GM20000 (cell line): ENCODE data around the gene DACH1.

Experiments used
- DNase-seq: peaks from one replicate; pipeline ENCODE4 v3.0.0; 2012; ENCODE audit warnings: low spot score
- TF ChIP-seq, protein P1 (sequence below): IDR thresholded peaks from 2 replicates; pipeline ENCODE4 v1.5.1; 2012; ENCODE audit warnings: mild to moderate bottlenecking, control low read depth; ENCODE audit errors: extremely low read depth, missing control alignments

DACH1 gene

DNA sequence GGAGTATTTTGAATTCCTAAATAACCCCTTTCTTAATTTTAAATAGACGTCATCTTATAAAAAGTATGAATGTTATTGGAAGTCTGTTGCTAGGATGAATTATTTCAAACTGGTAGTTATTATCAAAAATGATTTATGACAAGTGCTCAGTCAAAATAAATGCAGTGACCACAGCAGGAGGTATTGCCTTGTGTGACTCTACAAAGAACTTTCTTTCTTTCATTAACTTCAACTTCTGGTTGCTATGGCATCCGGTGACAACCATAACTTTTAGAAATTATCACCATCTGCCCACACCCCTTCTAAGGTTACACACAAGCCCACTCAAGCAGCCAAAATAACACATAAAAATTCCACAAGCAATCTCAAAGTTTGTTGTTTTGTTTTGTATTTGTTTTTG lies 189.9 kb downstream of the DACH1 start:
- no peak for DNase-seq
- TF ChIP-seq, protein P1, sequence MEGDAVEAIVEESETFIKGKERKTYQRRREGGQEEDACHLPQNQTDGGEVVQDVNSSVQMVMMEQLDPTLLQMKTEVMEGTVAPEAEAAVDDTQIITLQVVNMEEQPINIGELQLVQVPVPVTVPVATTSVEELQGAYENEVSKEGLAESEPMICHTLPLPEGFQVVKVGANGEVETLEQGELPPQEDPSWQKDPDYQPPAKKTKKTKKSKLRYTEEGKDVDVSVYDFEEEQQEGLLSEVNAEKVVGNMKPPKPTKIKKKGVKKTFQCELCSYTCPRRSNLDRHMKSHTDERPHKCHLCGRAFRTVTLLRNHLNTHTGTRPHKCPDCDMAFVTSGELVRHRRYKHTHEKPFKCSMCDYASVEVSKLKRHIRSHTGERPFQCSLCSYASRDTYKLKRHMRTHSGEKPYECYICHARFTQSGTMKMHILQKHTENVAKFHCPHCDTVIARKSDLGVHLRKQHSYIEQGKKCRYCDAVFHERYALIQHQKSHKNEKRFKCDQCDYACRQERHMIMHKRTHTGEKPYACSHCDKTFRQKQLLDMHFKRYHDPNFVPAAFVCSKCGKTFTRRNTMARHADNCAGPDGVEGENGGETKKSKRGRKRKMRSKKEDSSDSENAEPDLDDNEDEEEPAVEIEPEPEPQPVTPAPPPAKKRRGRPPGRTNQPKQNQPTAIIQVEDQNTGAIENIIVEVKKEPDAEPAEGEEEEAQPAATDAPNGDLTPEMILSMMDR: no peak

DNA sequence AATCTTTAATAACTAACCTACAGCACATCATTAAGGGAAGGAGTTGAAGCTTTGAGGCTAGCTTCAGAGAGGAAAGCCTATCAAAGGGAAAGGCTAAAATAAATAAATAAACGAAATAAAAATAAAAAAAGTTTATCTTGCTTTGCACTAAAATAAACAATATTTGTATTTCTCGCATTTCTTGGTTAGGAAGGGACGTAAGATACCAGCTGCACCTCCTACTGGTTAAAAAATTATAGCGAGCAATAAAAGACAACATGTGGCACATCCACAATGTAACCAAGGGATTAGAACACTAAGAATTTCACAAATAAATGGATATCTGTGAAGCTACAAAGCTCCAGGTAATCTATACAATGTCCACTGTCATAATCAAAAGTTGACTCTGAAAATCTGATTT lies 194.5 kb downstream of the DACH1 start:
- DNase-seq: no peak

DNA sequence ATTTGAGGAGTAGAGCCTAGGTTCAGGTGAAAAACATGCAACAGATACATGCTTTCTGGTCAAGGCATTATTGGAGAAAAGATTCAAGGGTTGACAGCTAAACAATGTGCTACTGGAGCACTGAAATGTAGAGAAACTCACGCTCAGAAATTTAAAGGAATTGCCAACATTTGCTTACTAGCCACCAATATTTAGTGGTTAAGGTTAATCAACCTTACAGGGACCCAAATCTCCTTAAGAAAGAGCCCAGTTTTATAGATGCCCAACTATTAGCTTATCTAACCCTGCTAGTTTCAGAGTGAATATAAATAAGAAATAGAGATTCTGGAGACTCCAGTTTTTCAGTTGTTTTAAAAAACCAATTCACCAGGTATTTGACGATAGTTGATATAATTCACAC lies 203.6 kb downstream of the DACH1 start:
- TF ChIP-seq, protein P1: no peak

More for the DNA sequence above, 194.5 kb downstream of the DACH1 start:
- TF ChIP-seq, protein P1: no peak

DNA sequence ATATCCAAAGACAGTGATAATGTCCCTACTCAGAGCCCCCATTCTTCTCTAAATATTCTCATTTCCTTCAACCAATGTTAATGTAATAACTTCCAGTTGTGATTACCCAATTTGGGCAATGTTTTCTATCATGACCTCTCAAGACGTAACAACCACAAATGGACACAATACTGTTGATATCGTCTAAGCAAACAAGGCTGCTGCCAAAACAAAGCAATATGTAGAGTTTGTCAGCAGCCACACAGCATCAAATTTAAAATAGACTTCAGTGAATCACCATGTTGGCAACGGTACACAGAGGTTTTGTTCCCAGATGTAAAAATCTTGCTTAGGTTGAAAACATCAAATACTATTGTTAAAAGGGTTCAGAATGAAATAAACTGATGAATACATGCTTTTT lies 205.1 kb downstream of the DACH1 start:
- TF ChIP-seq, protein P1: no peak
- DNase-seq: no peak

More for the DNA sequence above, 203.6 kb downstream of the DACH1 start:
- DNase-seq: no peak

DNA sequence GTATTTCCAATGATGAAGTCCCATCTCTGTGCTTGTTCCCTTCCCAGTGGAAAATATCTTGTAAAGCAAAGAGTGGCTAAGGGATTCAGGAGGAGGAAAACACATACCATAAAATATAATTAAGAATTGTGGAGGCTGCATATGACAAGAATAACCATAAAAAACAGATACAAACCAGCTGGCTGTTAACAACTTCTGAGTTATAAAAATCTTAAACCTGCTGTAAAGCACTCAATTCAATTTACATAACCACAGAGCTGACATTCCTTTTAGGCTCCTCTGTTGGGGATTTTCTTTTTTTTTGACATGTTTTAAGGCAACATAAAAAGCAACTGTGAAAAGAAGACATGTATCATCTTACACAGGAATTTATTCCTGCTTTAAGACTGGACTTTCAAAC lies 207.6 kb downstream of the DACH1 start:
- TF ChIP-seq, protein P1: no peak
- DNase-seq: no peak

DNA sequence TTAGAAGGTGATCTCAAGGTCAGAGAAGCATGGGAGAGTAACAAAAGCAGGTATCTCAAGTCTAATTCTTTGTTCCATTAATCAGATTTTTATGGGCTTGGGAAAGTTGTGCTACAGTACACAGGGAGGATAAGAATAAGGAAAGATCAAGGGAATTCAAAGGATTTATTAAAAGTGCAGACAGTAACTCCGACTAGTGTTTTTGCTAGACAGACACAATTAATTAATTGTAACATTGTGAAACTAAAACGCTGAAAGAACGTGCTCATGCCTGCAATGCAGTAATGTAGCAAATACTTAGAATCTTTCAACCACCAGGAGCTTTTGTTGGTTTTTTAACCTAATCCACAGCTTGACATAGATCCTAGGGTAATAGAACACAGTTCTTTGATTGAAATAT lies 221.5 kb downstream of the DACH1 start:
- TF ChIP-seq, protein P1: no peak
- no peak for DNase-seq

DNA sequence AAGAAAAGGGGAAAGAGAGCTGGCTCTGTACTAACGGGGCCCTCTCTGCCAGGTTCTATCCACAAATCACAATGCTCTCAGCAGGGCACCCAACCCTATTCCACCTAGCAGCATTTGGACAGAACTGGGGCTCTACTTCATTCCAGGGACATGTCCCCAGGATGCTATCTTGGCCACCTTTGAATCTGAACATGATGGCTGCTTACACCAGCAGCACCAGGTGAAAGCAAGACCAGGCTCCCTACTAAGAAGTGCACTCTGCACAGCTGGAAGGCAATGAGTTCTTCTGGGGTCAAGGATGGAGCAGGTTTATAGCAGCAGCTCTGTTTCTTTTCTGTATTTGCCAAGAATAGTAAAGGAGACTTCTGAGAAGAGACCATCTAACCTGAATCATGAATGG lies 222.4 kb downstream of the DACH1 start:
- TF ChIP-seq, protein P1: no peak
- no peak for DNase-seq

DNA sequence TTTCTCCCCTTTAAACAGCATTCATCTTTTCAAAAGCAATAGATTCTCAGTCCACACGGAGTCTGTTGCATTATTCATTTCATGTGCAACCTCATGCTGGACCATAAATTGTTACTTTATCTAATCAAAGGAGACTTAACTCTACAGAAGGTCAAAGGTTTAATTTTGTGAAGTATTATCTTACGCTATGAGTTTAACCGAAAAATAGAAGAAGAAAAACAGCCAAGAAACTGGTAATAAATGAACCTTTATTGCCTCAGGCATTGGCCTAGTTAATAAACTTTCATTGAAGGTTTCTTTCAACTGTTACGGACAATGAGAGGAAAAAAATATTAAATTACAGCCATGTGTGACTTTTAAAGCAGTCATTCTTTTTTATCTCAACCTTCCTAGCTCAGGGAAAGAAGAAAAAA lies 223.6 kb downstream of the DACH1 start:
- TF ChIP-seq, protein P1: no peak

More for the DNA sequence above, 223.6 kb downstream of the DACH1 start:
- no peak for DNase-seq
